Vagina (tissue), 2 donors: ENCODE results near the gene MEGF6.

Experiments
- POLR2A ChIP-seq, 2 donors: fragments of 450-650 bp; IDR thresholded peaks; one replicate each; pipeline ENCODE4 v1.6.1; 2017; ENCODE audit warnings: antibody characterized with exemption in 2 of 2, mild to moderate bottlenecking in 2 of 2, moderate library complexity in 2 of 2
- POLR2AphosphoS5 ChIP-seq, 2 donors: sonication (generic); formaldehyde crosslinking; IDR thresholded peaks; one replicate each; pipeline ENCODE4 v1.9.0; 2017; ENCODE audit warnings: antibody characterized with exemption in 2 of 2, mild to moderate bottlenecking in 2 of 2, low read depth in 1 of 2; ENCODE audit not compliant: insufficient read depth in 1 of 2
- TF ChIP-seq, protein P1 (sequence below), 3 experiments: fragments of 450-650 bp in 2 of 3; fragments of 200-600 bp in 1 of 3; sonication (generic) in 1 of 3; IDR thresholded peaks; one replicate each; pipeline ENCODE4 v1.5.1; 2017 to 2019; ENCODE audit warnings: antibody characterized with exemption in 3 of 3, mild to moderate bottlenecking in 2 of 3, moderate library complexity in 2 of 3

DNA sequence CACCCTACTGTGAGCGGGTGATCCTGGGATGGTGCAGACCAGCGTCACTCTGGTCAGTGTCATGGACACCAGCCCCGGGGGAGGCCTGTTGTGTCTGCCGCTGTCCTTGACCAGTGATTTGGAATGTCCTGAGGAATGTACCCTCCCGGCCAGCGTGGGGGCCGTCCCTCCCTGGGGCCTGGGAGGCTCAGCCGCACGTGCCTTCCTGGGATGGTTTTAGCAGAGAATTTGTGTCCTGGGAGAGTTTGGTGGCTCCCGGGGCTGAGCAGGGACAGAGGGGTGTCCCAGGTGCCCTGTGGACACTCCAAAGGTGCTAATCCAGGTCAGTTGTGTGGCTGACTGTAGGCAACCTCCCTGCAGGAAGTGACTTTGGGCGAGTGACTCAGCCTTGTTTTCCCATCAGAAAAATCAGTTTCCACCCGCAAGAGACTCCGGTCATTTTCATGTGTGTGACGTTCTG is 150.6 kb downstream of the MEGF6 start:
- TF ChIP-seq, protein P1, sequence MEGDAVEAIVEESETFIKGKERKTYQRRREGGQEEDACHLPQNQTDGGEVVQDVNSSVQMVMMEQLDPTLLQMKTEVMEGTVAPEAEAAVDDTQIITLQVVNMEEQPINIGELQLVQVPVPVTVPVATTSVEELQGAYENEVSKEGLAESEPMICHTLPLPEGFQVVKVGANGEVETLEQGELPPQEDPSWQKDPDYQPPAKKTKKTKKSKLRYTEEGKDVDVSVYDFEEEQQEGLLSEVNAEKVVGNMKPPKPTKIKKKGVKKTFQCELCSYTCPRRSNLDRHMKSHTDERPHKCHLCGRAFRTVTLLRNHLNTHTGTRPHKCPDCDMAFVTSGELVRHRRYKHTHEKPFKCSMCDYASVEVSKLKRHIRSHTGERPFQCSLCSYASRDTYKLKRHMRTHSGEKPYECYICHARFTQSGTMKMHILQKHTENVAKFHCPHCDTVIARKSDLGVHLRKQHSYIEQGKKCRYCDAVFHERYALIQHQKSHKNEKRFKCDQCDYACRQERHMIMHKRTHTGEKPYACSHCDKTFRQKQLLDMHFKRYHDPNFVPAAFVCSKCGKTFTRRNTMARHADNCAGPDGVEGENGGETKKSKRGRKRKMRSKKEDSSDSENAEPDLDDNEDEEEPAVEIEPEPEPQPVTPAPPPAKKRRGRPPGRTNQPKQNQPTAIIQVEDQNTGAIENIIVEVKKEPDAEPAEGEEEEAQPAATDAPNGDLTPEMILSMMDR (IDR thresholded peaks at IDR 0.05) = no peak
- TF ChIP-seq POLR2AphosphoS5 (IDR thresholded peaks at IDR 0.05; ENCODE audit: insufficient read depth in 1 of 2, low read depth in 1 of 2) = no peak
- no peak for TF ChIP-seq POLR2A (IDR thresholded peaks at IDR 0.05)
